NOMO-1 treated with dmso at 0.1 percent for 144 hours (cell line): ENCODE results near the gene BNIP1.
"Not testable (repeated sequence)": the region's sequence is repeated elsewhere in the genome, so short reads cannot be mapped to it uniquely, and the experiment has no call there.

Experiments used
- DNase-seq: peaks from one replicate; lab custom pipeline; 2025; ENCODE audit not compliant: unreplicated experiment; lab: John Stamatoyannopoulos, UW

BNIP1 gene

GRCh38 chr5:173144200-173145176 is at the start of gene BNIP1:
Gene BNIP1, plus strand, starts transcription at chr5:173144531. Its CDS starts 15 bp downstream, at chr5:173144546.
- DNase-seq = peak; percentile 81

- no peak for DNase-seq
Observed at GRCh38 chr5:173098787-173099186, 45.5 kb upstream of the BNIP1 start.

- DNase-seq = no peak
Observed at GRCh38 chr5:173099461-173099860, 44.9 kb upstream of the BNIP1 start.

GRCh38 chr5:173101245-173101644 is 43.1 kb upstream of the BNIP1 start:
- no peak for DNase-seq

GRCh38 chr5:173103411-173103810 is 40.9 kb upstream of the BNIP1 start:
- no peak for DNase-seq

- DNase-seq = no peak
Observed at GRCh38 chr5:173108914-173109313, 35.4 kb upstream of the BNIP1 start.

GRCh38 chr5:173114536-173114935 is 29.8 kb upstream of the BNIP1 start:
- DNase-seq = no peak

- no peak for DNase-seq
Observed at GRCh38 chr5:173119719-173120118, 24.6 kb upstream of the BNIP1 start.

GRCh38 chr5:173123416-173123815 is 20.9 kb upstream of the BNIP1 start:
- no peak for DNase-seq

GRCh38 chr5:173132166-173132565 is 12.2 kb upstream of the BNIP1 start:
- DNase-seq = not testable (repeated sequence)

GRCh38 chr5:173138707-173139106 is 5.6 kb upstream of the BNIP1 start:
- no peak for DNase-seq

GRCh38 chr5:173139631-173140030 is 4.7 kb upstream of the BNIP1 start:
- DNase-seq = no peak

- DNase-seq = no peak
Observed at GRCh38 chr5:173140769-173141168, 3.6 kb upstream of the BNIP1 start.

- no peak for DNase-seq
Observed at GRCh38 chr5:173143567-173143966, 764 bp upstream of the BNIP1 start.

- DNase-seq = no peak
Observed at GRCh38 chr5:173148354-173148753, 4.0 kb downstream of the BNIP1 start.

- DNase-seq = no peak
Observed at GRCh38 chr5:173152547-173152946, 8.2 kb downstream of the BNIP1 start.

- no peak for DNase-seq
Observed at GRCh38 chr5:173153842-173154241, 9.5 kb downstream of the BNIP1 start.

- not testable (repeated sequence) for DNase-seq
Observed at GRCh38 chr5:173154619-173155018, 10.3 kb downstream of the BNIP1 start.

GRCh38 chr5:173155912-173156311 is 11.6 kb downstream of the BNIP1 start:
- no peak for DNase-seq

GRCh38 chr5:173158366-173158765 is 14.0 kb downstream of the BNIP1 start:
- no peak for DNase-seq

GRCh38 chr5:173159256-173159655 is 14.9 kb downstream of the BNIP1 start:
- DNase-seq = no peak

GRCh38 chr5:173161148-173161547 is 16.8 kb downstream of the BNIP1 start:
- no peak for DNase-seq

- DNase-seq = no peak
Observed at GRCh38 chr5:173163219-173163618, 18.9 kb downstream of the BNIP1 start.
